ENCODE measurements around the gene CDH23.

GRCh38 chr10:71840958-71841335 is 444.2 kb downstream of the CDH23 start:
- no peak for TF ChIP-seq CEBPB (IDR thresholded peaks at IDR 0.05; ENCODE audit: borderline replicate concordance in 1 of 2, low read depth in 2 of 2, low read length in 2 of 2)
- TF ChIP-seq POLR2A (IDR thresholded peaks at IDR 0.05; ENCODE audit: low read depth, low read length), result no peak
- no peak for TF ChIP-seq MYC (IDR thresholded peaks at IDR 0.05; ENCODE audit: insufficient read depth, insufficient read length, insufficient replicate concordance, low read length, severe bottlenecking)
- TF ChIP-seq SP1 (IDR thresholded peaks at IDR 0.05; ENCODE audit: low read depth, low read length), result no peak
- TF ChIP-seq BRCA1 (IDR thresholded peaks at IDR 0.05; ENCODE audit: low read depth, low read length), result no peak
- TF ChIP-seq TAF1 (IDR thresholded peaks at IDR 0.05; ENCODE audit: borderline replicate concordance, low read depth, low read length), result no peak
- no peak for TF ChIP-seq ZNF207 (IDR thresholded peaks at IDR 0.05; ENCODE audit: borderline replicate concordance)
- no peak for TF ChIP-seq FOS (IDR thresholded peaks at IDR 0.05; ENCODE audit: borderline replicate concordance, extremely low read depth, insufficient read length)

All from GM12878 (cell line).